NCI-H2227 treated with DMSO at 0.1 percent for 48 hours (cell line): Measurements from ENCODE around the gene PTPN12.
A peak's percentile ranks its signal among the peaks of the same experiment; 100 is the strongest.
"Not testable (repeated sequence)": the region's sequence is repeated elsewhere in the genome, so short reads cannot be mapped to it uniquely, and the experiment has no call there.

Source experiments
- DNase-seq: peaks from one replicate; lab custom pipeline; 2025; lab: John Stamatoyannopoulos, UW

PTPN12 gene

GRCh38 chr7:77580762-77581350, 43.8 kb downstream of the PTPN12 start:
- no peak for DNase-seq

DNA sequence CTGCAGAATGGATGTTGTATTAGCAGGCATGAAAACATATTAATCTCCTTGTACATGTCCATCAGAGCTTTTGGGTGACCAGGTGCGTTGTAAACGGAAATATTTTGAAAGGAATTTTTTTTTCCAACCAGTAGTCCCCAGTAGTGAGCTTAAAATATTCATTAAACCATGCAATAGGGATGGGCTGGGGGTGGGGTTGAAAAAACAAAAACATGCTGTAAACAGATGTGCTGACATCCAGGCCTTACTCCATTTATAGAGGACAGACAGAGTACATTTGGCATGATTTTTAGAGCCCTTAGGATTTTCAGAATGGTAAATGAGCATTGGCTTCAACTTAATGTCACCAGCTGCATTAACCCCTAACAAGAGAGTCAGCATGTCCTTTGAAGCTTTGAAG, 50.2 kb downstream of the PTPN12 start:
- no peak for DNase-seq

DNA sequence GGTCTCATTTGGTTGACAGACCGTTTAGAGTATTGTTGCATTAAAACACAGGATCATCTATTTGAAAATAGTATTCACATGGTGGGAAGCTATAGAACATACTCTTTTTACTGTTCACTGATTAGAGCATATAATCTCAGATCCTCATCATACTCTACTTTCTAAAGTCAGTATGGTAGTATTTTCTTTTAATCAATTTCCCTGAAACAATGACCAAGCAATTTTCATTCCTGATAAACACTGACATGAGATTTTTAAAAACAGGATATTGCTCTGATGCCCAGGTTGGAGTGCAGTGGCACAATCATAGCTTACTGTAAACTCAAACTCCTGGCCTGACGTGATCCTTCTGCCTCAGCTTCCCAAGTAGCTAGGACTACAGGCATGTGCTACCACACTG, 63.9 kb downstream of the PTPN12 start:
- DNase-seq: no peak

- no peak for DNase-seq
Measured at GRCh38 chr7:77606562-77606961, 69.5 kb downstream of the PTPN12 start.

- DNase-seq: no peak
Measured at GRCh38 chr7:77619314-77619713, 82.2 kb downstream of the PTPN12 start.

DNA sequence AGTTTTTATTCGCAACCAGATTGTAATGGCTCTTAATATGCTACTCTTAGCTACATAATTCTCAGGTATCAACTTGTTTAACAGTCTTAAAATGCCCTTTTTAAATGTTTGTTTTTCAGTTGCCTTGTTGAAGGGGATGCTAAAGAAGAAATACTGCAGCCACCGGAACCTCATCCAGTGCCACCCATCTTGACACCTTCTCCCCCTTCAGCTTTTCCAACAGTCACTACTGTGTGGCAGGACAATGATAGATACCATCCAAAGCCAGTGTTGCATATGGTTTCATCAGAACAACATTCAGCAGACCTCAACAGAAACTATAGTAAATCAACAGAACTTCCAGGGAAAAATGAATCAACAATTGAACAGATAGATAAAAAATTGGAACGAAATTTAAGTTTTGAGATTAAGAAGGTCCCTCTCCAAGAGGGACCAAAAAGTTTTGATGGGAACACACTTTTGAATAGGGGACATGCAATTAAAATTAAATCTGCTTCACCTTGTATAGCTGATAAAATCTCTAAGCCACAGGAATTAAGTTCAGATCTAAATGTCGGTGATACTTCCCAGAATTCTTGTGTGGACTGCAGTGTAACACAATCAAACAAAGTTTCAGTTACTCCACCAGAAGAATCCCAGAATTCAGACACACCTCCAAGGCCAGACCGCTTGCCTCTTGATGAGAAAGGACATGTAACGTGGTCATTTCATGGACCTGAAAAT, 89.7 kb downstream of the PTPN12 start:
- no peak for DNase-seq

DNA sequence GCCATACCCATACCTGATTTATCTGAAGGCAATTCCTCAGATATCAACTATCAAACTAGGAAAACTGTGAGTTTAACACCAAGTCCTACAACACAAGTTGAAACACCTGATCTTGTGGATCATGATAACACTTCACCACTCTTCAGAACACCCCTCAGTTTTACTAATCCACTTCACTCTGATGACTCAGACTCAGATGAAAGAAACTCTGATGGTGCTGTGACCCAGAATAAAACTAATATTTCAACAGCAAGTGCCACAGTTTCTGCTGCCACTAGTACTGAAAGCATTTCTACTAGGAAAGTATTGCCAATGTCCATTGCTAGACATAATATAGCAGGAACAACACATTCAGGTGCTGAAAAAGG, 90.2 kb downstream of the PTPN12 start:
- no peak for DNase-seq

DNA sequence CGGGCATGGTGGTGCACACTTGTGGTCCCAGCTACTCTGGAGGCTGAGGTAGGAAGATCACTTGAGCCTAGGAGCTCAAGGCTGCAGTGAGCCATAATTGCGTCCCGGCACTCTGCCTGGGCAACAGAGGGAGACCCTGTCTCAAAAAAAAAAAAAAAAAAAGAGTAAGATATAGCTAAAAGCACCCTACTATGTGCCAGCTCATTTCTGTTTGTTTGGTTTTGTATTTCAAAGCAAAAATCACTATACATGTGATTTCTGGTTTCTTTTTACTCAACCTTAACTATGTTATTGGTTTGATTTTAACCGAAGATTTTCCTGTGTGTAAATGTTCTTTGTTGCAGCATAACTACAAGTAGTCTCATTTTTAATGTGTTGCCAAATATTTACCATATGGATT, 92.7 kb downstream of the PTPN12 start:
- DNase-seq: no peak

DNA sequence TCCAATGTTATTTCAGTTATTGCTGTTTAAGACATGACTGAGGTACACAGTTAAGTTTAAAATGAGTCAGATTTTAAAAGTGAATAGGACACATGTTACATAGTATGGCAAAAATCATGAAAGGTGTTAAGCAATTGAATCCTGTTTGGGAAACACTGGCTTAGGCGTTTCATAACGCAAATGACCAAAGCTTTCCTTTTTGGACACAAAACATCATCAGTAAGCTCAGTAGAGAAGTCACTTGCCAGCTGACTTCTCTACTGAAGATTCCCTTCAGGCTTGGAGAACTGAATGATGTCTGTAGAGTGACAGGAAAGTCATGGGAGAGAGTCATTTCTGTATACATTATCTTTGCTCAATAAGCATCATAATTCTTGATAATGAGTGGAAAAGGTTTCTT, 94.7 kb downstream of the PTPN12 start:
- DNase-seq: no peak

GRCh38 chr7:77644774-77645173, 107.7 kb downstream of the PTPN12 start:
- DNase-seq: no peak

- DNase-seq: no peak
Measured at GRCh38 chr7:77648742-77649338, 111.7 kb downstream of the PTPN12 start.

DNA sequence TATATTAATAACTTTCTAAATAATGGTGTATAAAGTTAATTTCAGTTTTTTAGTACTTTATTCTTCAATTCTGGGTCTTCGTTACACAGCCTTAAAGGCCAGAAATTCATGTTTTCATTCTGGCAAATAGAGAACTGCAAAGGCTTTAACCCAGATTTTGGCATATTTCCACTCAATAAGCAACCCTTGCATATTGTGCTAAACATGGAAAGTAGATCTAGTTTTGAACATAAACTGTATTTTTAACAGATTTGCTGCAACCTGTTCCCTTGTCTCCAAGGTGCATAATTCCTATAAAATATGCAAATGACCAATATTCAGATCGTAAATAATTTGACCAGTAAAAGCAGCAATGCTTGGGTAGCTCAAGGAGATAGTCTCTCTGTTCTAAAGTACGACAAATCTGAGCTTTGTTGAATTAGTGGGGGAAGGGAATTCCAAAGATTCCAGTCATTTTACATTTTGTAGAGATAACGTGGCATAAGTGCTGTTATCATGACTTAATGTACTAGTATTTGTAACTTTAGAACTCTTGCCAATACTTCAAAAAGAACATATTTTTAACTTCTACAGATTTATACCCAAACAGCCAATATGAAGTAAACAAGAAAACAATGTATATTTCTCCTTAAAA, 112.7 kb downstream of the PTPN12 start:
- DNase-seq: no peak

DNA sequence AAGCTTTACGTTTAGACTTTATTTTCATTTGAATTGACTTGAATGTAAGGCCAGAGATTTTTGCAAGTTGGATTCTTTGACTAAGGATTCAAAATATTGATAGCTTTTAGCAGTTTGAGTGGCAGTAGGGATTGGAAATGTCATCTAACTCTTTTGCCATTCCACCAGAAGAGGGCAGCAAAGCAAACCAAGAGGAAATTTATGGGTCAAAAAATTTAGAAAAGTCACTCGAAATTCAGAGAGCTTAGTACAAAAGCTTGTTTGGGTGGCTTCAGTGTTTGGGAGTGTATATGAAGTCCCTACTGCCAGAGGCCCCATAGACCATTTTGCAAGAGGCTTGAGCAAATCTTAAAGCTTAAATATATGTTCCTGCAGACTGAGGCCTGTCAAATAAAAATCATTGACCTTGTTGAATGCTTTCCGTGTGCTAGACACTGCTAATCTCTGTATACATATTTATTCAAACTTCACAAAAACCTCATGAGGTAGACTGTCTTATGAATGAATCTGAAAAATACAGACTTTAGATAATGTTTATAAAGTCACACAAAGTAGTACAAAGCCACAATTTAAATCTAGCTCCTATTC, 114.6 kb downstream of the PTPN12 start:
- DNase-seq: no peak

DNA sequence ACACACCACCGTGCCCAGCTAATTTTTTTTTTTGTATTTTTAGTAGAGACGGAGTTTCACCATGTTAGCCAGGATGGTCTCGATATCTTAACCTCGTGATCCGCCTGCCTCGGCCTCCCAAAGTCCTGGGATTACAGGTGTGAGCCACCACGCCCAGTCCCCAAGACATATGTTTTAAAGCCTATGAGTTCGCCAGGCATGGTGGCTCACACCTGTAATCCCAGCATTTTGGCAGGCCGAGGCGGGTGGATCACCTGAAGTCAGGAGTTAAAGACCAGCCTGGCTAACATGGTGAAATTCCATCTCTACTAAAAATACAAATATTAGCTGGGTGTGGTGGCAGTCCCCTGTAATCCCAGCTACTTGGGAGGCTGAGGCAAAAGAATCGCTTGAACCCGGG, 115.7 kb downstream of the PTPN12 start:
- DNase-seq: not testable (repeated sequence)

DNA sequence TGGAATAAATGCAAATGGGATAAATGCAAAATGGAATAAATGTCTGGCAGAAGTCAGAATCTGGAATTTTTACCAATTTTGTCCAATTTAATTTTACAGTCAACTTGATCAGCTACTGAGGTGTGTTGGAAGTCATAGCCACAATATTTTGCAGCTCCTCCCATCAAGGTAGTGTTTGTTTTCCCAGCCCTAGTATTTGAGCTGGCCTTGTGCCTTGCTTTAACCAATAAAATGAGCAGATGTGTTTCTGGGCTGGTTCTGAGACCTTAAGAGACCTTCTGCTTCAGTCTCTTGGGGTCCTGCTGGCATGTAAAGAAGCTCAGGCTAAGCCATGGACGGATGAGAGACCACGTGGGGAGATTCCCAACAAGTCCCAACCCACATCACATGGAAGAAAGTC, 116.5 kb downstream of the PTPN12 start:
- no peak for DNase-seq

GRCh38 chr7:77655356-77655755, 118.3 kb downstream of the PTPN12 start:
- no peak for DNase-seq

GRCh38 chr7:77655836-77656455, 118.9 kb downstream of the PTPN12 start:
- DNase-seq: no peak

DNA sequence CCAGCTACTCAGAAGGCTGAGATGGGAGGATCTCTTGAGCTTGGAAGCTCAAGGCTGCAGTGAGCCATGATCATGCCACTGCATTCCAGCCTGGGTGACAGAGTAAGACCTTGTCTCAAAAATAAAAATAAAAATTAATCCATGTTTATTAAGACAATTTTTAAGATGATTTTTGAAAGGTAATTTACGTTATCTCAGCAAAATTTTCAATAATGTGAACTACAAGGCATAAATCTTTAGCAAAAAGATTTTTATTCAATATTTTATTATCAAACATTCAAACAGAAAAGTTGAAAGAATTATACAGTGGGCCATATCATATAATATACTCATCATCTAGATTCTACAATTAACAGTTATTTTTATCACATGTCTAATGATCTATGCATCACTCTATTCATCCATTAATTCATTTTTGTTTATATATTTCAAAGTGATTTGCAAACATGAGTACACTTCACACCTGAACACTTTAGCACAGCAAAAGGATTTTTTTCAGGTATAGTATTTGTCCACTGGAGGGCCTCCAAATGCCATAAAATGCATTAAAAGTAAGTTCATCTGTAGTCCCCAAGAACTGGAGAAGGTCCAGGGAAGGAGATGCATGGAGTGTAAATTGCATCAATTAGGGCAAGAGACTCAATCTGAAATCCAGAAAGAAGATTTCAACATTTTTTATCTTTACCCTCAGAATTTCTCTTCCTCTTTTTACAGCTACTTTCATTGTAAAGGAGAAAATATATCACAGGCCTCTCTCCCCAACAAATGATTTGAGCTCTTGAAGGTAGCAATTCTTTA, 120.5 kb downstream of the PTPN12 start:
- DNase-seq: peak; percentile 52

GRCh38 chr7:77658928-77659327, 121.8 kb downstream of the PTPN12 start:
- DNase-seq: no peak

DNA sequence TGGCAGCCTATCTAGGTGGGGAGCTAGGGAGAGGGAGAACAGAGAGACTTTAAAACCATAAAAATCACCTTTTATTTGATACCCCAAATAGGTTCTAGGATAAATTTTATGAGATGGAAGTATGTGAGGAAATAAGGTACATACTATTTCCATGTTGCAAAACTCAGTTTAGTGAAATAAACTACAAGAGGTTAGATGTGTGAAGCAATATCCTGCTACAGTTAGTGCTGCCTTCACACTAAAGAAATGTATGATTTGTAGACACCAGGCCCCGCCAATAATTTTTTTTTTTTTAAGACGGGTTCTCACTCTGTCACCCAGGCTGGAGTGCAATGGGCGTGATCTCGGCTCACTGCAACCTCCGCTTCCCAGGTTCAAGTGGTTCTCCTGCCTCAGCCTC, 124.7 kb downstream of the PTPN12 start:
- DNase-seq: no peak

DNA sequence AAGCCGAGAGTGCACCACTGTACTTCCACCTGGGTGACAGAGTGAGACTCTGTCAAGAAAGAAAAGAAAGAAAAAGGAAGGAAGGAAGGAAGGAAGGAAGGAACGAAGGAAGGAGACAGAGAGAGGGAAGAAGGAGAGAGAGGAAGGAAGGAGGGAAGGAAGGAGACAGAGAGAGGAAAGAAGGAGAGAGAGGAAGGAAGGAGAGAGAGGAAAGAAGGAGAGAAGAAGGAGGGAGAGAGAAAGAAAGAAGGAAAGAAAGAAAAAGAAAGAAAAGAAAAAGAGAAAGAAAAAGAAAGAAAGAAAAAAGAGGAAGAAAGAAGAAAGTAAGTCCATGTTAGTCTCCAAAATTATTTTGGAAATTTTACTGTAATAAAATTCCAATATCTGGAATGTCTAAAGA, 125.8 kb downstream of the PTPN12 start:
- DNase-seq: no peak

DNA sequence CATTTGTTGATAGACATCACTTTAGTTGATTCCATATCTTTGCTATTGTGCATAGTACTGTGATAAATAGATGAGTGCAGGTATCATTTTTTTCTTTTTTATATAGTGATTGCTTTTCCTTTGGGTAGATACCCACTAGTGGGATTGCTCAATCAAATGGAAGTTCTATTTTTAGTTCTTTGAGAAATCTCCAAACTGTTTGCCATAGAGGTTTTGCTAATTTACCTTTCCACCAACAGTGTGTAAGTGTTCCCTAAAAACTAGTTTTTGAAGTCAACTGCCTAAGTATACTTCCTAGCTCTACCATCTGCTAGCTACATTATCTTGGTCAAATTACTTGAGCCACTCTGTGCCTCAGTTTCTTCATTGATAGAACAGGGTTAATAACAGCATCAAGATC, 127.6 kb downstream of the PTPN12 start:
- DNase-seq: no peak
